NCI-H1436 (cell line): Measurements from ENCODE around the gene ING2.
"Not testable (repeated sequence)": the region's sequence is repeated elsewhere in the genome, so short reads cannot be mapped to it uniquely, and the experiment has no call there.

Source experiments
- DNase-seq: peaks from one replicate; lab custom pipeline; 2025; lab: John Stamatoyannopoulos, UW

The ING2 gene

GRCh38 chr4:183504930-183505610 is at the start of gene ING2:
TSS of gene ING2 (plus strand) at chr4:183505058. CDS start at chr4:183505196, 138 bp downstream.
- DNase-seq, result peak; percentile 78

GRCh38 chr4:183455431-183456195 is 49.2 kb upstream of the ING2 start:
- no peak for DNase-seq

DNA sequence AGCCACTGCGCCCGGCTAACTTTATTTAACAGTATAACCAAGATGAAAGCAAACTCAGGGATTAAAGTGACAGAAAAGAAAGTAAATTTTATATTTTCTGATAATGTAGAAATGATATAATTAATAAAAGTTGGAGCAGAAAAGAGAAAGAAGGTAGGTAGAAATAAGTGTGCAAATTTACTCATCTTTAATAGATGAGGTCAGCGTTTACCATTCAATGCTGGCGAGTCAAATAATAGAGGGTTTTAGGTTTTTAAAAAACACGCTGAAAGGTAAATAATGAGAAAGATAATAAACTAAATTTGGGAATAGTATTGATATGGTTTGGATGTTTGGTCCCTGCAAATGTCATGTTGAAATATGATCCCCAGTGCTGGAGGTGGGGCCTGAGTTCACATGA is 46.9 kb upstream of the ING2 start:
- DNase-seq, result no peak

- not testable (repeated sequence) for DNase-seq
These were observed 40.8 kb upstream of the ING2 start for GRCh38 chr4:183463903-183464619.

- not testable (repeated sequence) for DNase-seq
These were observed 39.0 kb upstream of the ING2 start for GRCh38 chr4:183465879-183466278.

- no peak for DNase-seq
These were observed 37.6 kb upstream of the ING2 start for GRCh38 chr4:183467246-183467645.

- no peak for DNase-seq
These were observed 36.4 kb upstream of the ING2 start for GRCh38 chr4:183468210-183469095.

DNA sequence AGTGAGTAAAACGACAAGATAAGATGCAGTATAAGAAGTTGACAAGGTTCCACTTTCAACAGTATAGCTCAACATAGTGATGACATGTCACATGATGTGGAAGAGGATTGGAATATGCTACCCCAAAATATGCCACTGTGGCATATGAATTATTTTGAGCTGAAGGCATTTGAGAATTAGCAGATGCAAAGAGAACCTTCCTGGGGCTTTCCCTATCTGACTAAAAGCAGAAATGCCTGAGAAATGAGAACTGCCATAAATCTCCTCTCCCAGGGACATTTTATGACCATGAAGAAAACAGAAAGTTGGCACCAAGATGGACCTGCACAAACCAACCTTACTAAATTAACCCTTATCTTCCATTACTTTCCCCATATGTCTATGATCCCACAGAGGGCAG is 35.6 kb upstream of the ING2 start:
- DNase-seq, result no peak

GRCh38 chr4:183469936-183470335 is 34.9 kb upstream of the ING2 start:
- DNase-seq, result no peak

GRCh38 chr4:183470821-183471220 is 34.0 kb upstream of the ING2 start:
- no peak for DNase-seq

GRCh38 chr4:183471946-183472708 is 32.7 kb upstream of the ING2 start:
- DNase-seq, result peak; percentile 72

GRCh38 chr4:183478123-183478522 is 26.7 kb upstream of the ING2 start:
- no peak for DNase-seq

DNA sequence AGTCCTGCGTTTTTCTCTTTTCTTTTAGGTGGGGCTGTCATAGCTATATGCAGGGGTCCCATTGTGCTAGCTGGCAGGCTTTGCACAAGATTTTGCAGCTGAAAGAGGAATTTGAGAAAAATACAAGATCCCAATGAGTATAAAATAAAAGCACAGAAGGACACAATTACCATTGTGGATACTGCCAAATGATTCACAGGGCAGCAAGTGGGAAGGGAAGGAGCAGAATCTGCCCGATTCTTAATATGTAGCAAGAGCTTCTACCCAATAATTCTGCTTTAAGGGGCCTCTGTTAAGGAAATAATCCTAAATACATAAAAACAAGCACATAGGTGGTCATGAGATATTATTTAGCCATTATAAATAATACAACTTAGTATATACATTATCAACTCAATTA is 25.9 kb upstream of the ING2 start:
- no peak for DNase-seq

DNA sequence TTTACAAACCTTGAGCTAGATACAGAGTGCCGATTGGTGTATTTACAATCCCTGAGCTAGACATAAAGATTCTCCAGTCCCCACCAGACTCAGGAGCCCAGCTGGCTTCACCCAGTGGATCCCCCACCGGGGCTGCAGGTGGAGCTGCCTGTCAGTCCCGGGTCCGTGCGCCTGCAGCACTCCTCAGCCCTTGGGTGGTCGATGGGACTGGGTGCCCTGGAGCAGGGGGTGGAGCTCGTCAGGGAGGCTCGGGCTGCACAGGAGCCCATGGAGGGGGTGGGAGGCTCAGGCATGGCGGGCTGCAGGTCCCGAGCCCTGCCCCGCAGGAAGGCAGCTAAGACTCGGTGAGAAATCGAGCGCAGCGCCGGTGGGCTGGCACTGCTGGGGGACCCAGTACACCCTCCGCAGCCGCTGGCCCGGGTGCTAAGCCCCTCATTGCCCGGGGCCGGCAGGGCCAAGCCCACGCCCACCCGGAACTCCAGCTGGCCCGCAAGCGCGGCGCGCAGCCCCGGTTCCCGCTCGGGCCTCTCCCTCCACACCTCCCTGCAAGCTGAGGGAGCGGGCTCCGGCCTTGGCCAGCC is 22.3 kb upstream of the ING2 start:
- DNase-seq, result not testable (repeated sequence)

DNA sequence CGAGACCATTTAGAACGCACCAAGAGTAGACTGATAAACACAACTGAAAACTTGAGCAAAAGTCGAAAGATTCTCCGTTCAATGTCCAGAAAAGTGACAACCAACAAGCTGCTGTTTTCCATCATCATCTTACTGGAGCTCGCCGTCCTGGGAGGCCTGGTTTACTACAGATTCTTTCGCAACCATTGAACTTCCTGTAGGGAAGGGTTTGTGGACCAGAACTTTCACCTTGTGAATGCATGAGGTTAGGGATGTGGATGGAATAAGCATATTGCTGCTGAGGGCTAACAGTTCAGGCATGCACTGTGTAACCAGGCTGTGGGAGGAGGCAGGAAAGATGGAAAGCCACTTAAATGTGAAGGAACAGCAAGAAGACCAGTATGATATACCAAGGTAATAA is 20.9 kb upstream of the ING2 start:
- no peak for DNase-seq

DNA sequence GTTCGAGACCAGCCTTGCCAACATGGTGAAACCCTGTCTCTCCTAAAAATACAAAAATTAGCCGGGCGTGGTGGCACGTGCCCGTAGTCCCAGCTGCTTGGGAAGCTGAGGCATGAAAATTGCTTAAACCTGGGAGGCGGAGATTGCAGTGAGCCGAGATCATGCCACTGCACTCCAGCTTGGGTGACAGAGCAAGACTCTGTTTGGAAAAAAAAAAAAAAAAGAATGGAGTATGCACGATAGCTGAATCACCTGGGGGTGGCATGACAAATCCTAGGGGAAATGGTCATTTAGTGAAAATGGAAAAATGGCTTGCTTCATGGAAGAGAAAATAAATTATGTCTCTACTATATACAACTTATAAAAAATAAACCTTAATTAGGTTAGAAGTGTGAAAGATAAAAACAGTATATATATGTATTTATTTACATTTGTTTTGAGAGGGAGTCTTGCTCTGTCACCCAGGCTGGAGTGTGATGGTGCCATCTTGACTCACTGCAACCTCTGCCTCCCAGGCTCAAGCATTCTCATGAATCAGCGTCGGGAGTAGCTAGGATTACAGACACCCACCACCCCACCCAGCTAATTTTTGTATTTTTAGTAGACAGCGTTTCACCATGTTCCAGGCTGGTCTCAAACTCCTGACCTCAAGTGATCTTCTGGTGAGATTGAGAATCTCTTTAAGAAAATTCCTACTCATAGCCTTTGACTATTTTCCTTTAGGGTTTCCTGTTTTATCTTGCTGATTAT is 19.3 kb upstream of the ING2 start:
- no peak for DNase-seq

DNA sequence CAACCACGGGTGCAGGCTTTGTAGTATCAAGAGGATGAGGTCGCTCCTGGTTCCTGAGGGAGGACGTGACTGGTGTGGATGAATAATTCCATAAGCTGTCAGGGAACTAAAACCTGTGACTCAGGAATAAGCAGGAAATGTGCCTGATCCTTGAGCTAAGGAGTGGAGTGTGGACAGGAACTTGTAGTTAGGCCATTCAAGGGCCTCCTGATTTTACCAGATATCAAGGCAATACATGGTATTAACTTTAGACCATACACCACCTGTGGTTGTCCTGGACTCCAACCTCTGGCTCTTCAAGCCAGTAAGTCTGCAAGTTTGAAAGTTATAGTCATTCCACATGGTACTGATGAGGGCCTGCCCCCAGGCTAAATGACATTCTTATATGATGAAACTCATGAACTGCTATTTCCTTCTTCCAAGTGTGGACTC is 12.1 kb upstream of the ING2 start:
- DNase-seq, result no peak

- no peak for DNase-seq
These were observed 11.6 kb upstream of the ING2 start for GRCh38 chr4:183493246-183493645.

DNA sequence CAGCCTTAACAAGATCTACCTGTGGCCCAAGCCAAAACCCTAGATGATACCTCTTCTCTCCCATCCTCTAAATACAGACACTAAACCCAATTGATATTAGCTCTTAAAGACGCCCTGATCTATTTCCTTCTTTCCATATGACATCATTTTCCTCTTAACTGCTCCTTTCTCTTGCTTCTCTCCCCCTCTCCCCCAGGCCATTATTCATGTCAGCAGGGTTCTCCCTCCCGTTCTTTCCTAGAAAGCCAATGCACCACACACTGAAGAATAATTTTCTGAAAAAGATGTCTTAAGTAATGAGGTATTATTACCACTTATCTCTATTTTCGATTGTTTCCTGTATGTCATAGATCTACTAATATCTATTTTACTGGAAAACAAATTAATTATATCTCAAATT is 9.7 kb upstream of the ING2 start:
- DNase-seq, result no peak

- DNase-seq, result peak; percentile 55
These were observed 5.5 kb upstream of the ING2 start for GRCh38 chr4:183499389-183499788.
